GM12891 (cell line): ENCODE results near the gene RHAG.

Experiments
- PAX5 ChIP-seq: IDR thresholded peaks from 2 replicates; pipeline ENCODE4 v1.6.1; 2011; ENCODE audit warnings: low read length, moderate library complexity, mild to moderate bottlenecking; ENCODE audit not compliant: insufficient read depth, severe bottlenecking
- POLR2A ChIP-seq: IDR thresholded peaks from 2 replicates; pipeline ENCODE4 v1.6.1; 2011; ENCODE audit warnings: low read depth, low read length, control low read depth
- POLR2AphosphoS5 ChIP-seq: IDR thresholded peaks from 2 replicates; pipeline ENCODE4 v1.6.1; 2011; ENCODE audit warnings: low read depth, low read length, control low read depth
- POU2F2 ChIP-seq: IDR thresholded peaks from 2 replicates; pipeline ENCODE4 v1.6.1; 2011; ENCODE audit warnings: low read depth, mild to moderate bottlenecking, control low read depth, low read length, moderate library complexity
- SPI1 ChIP-seq: IDR thresholded peaks from 2 replicates; pipeline ENCODE4 v1.6.1; 2011; ENCODE audit warnings: low read depth, low read length, control low read depth
- TAF1 ChIP-seq: IDR thresholded peaks from 2 replicates; pipeline ENCODE4 v1.6.1; 2011; ENCODE audit warnings: low read depth, low read length, control low read depth

DNA sequence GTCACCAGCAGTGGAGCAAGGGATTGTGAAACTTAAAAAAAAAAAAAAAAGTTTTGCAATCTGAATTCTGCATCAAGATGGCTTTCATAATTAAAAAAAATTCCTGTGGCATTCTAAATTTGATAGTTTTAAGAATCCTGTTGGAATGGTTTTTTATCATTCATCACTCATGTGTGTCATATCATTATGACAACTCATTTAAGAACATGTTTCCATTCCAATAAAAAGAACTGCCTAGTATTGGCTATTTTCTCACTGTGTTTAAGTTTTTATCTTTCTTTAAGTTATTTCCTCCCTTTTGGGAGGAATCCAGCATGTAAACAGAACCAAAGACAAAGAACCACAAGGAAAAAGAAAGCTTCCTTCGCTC is 26.2 kb upstream of the RHAG start:
- TF ChIP-seq POLR2A, result no peak
- no peak for TF ChIP-seq SPI1
- TF ChIP-seq TAF1, result no peak
- no peak for TF ChIP-seq POU2F2
- TF ChIP-seq POLR2AphosphoS5, result no peak
- no peak for TF ChIP-seq PAX5
